Omental fat pad (tissue), 4 donors: ENCODE data around the gene AEBP1. TPM values are rescaled to one million over a fixed set of nuclear protein-coding genes. Genes with fewer than 3 reads are reported as not detected.

Experiments used
- ATAC-seq: fragments of 150-250 bp; one replicate; pipeline ENCODE4 v1.9.1; 2016; ENCODE audit warnings: mild to moderate bottlenecking, moderate library complexity; ENCODE audit not compliant: low FRiP score
- DNase-seq: peaks from one replicate; pipeline ENCODE4 v3.0.0-alpha.2; 2019; ENCODE audit warnings: low spot score
- CTCF ChIP-seq, 3 donors: fragments of 450-650 bp; IDR thresholded peaks; one replicate each; pipeline ENCODE4 v1.5.1; 2016 to 2017; ENCODE audit warnings: antibody characterized with exemption in 3 of 3, mild to moderate bottlenecking in 3 of 3, moderate library complexity in 2 of 3
- total RNA-seq, 4 donors: library from RNA; depleted of rRNA; stranded (reverse); fragments of >200 nt; gene quantifications; one replicate each; pipeline ENCODE4 v1.1.0, GENCODE V29; 2016

The AEBP1 gene
- total RNA-seq, 4 donors from 2014 or later = 64.9 to 209 (median 163) TPM

GRCh38 chr7:44101966-44102845 is 1.9 kb upstream of the AEBP1 start:
- ATAC-seq (no peak), DNase-seq (no peak)
- no peak for TF ChIP-seq CTCF (IDR thresholded peaks at IDR 0.05)

GRCh38 chr7:44102846-44103565 is 1.1 kb upstream of the AEBP1 start:
- ATAC-seq (no peak), DNase-seq (no peak)
- TF ChIP-seq CTCF (IDR thresholded peaks at IDR 0.05) = no peak

DNA sequence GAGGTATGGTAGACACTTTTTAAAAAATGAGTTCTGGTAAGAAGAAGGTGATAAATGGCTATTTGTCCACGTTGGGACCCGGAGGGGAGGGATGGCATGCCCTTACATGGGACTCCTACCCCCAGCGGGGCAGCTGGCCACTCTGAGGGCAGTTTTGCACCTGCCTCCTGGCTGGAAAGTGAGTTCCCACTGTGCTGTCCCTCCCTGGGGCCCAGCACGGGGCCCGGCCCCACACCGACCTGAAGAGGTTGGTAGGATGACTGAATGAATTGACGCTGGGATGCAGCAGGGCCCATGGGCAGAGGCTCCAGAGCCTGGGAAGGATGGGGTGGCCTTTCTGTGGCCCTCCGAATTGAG is 601 bp upstream of the AEBP1 start:
- no peak for TF ChIP-seq CTCF (IDR thresholded peaks at IDR 0.05)
- no peak for ATAC-seq

GRCh38 chr7:44104860-44105771 is 971 bp downstream of the AEBP1 start:
- DNase-seq (no peak), ATAC-seq (peak; percentile 63)
- no peak for TF ChIP-seq CTCF (IDR thresholded peaks at IDR 0.05)

More for the DNA sequence above, 601 bp upstream of the AEBP1 start:
- DNase-seq = no peak

- DNase-seq (no peak), ATAC-seq (no peak)
- TF ChIP-seq CTCF (IDR thresholded peaks at IDR 0.05) = no peak
Measured at GRCh38 chr7:44105832-44106231, 1.7 kb downstream of the AEBP1 start.

DNA sequence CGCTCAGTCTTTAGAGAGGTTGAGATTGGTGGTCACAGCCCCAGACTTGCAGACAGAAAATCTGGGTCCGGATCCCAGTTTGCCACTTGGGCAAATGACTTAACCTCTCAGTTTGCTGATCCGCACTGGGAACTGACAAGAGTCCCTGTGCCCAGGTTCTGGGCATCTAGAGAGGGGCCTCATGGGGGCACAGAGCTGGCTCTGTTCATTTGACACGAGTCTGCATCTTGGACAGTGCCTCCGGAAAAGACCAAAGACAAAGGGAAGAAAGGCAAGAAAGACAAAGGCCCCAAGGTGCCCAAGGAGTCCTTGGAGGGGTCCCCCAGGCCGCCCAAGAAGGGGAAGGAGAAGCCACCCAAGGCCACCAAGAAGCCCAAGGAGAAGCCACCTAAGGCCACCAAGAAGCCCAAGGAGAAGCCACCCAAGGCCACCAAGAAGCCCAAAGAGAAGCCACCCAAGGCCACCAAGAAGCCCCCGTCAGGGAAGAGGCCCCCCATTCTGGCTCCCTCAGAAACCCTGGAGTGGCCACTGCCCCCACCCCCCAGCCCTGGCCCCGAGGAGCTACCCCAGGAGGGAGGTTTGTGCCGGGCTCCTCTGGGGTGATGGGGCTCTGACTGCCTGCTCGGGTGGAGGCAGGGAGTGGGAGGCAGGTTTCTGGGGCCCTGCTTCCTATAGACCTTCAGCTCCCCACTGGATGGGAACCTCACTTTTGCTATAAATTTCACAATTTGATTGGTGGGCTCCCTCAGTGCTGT is 2.3 kb downstream of the AEBP1 start:
- TF ChIP-seq CTCF (IDR thresholded peaks at IDR 0.05) = no peak
- ATAC-seq = no peak
- no peak for DNase-seq
